GM21619 (cell line): ENCODE results near the gene PPIL4.
"Not testable (repeated sequence)": the region's sequence is repeated elsewhere in the genome, so short reads cannot be mapped to it uniquely, and the experiment has no call there.

Source experiments
- ATAC-seq: cut with Tn5 transposase; IDR thresholded peaks from one replicate; pipeline ENCODE4 v1.9.1; 2021; ENCODE audit not compliant: unreplicated experiment

Gene PPIL4

DNA sequence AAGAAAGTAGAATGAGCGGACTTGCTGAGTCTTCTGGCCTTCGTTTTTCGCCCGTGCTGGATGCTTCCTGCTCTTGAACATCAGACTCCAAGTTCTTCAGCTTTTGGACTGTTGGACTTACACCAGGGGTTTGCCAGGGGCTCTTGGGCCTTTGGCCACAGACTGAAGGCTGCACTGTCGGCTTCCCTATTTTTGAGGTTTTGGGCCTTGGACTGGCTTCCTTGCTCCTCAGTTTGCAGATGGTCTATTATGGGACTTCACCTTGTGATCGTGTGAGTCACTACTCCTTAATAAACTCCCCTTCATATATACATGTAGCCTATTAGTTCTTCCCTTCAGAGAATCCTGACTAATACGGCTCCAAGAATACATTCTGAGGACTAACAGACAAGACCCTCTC is 83.1 kb downstream of the PPIL4 start:
- ATAC-seq, result not testable (repeated sequence)

DNA sequence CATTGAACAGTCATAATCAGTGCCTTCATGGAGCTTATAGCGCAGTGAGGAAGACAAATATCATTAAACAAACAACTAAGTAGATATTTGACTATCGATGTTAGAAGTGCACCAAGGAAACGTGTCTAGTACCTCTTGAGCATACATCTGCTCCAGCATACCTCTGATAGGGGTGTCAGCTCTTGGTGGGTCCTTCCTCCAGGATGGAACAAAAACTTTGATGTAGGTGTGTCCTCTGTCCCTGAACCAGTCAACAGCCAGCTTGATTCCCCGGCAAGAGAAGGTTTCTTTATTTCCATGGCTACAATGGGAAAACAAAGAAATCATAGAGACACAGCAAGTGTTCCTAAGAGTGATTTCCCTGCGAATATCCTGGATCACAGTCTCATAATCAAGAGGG is 84.2 kb downstream of the PPIL4 start:
- ATAC-seq, result no peak

DNA sequence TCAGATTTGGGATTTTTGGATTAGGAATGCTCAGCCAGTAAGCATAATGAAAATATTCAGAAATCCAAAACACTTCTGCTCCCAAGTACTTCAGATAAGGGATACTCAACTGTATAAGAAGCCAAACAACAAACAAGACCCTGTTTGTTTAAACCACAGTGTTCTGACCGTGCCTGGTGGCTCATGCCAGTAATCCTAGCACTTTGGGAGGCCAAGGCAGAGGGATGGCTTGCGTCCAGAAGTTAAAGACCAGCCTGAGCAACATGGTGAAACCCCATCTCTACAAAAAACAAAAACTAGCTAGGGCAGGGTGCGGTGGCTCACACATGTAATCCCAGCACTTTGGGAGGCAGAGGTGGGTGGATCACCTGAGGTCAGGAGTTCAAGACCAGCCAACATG is 85.6 kb downstream of the PPIL4 start:
- ATAC-seq, result not testable (repeated sequence)

DNA sequence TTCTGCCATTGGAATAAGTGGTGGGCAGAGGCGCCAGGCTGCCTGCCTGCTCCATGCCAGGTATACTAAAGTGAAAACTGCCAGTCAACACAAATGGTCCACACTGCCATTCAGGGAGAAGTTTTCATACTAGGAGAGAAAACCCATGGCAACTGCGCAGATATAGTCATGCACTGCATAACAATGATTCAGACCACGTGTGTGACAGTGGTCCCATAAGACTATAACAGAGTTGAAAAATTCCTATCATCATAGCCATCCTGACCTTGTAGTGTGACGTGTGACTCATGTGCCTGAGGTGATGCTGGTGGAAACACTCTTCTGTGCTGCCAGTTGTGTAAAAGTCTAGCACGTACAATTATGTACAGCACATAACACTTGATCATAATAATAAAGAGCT is 86.1 kb downstream of the PPIL4 start:
- ATAC-seq, result no peak

DNA sequence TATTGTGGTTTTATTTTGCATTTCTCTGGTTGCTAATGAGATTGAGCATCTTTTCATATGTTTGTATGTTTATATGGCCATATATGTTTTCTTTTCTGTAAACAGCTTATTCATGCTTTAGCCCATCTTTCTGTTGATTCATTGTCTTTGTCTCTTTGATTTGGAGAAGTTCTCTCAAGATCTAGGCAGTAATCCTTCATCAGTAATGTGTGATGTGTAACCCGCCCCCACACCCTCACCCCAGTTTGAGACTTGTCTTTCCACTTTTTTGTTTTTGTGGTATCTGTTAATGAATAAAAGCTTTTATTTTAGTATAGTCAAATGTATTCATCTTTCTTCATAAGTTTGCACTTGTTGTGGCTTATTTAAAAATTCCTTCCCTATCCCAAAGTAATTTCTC is 87.0 kb downstream of the PPIL4 start:
- ATAC-seq, result no peak

DNA sequence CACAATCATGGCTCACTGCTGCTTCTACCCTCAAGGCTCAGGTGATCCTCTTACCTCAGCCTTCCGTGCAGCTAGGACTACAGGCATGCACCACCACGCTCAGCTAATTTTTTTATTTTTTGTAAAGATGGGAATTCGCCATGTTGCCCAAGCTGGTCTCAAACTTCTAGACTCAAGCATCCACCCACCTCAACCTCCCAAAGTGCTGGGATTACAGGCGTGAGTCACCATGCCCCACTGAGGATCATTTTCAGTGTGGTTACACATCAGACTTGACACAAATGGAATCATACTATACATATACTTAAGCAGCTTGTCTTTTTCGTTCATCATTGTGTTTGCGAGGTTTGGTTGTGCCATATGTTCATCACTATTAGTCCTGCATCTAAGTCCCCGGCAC is 87.6 kb downstream of the PPIL4 start:
- no peak for ATAC-seq

DNA sequence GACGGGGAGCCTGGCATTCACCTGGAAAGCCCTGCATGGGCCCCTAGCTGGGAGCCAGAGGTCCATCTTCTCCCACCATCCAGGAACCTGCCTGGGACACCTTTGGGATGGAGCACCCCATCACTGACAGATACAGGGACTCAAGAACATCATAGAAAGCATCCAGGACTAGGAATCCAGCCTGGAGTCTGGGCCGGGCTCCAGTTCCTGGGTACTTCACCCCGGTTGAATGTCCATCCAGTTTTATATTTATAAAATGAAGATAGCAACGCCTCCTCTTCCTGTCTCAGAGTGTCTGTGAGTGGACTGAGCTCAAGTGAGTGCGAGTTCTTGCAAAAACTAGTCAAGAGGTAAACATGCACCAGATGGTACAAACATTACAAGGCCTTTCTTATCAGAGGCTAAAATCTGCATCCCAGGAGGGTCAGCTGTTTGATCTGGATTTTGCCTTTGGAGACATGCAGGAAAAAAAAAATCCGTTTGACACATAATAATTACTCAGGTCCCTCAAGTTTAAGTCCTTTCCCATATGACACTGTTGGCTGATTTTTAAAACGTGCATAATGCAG is 88.4 kb downstream of the PPIL4 start:
- ATAC-seq, result no peak

DNA sequence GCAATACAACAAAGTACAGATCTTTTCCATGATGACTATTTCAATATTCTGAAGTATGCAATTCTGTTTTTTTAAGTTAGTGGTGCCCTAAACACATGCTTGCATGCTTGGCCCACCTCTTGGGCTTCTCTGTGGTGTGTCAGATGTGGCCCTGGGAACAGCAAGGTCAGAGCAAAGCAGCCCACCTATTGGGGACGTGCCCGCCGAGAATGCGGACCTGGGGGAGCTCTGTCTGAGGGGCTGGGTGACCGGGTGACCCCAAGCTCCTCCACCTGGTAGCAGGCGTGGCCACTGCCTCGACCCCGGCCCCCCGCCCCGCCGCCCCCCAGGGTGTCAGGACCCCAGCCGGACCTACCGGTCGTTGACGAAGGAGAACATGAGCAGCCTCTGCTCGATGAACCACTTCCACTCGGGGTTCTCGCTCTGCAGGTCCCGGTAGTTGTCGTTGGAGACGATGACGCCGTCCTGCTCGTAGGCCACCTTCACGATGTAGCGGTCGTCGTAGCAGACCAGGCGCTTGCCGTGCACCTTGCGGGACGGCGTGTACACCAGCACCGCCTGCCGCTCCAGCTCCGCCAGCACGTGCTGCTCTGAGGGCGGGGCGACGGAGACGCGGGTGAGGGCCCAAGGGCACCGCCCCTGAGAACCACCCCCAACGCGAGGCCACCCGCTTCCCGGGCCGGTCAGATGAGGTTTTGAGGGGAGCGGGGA is 89.4 kb downstream of the PPIL4 start:
- no peak for ATAC-seq

DNA sequence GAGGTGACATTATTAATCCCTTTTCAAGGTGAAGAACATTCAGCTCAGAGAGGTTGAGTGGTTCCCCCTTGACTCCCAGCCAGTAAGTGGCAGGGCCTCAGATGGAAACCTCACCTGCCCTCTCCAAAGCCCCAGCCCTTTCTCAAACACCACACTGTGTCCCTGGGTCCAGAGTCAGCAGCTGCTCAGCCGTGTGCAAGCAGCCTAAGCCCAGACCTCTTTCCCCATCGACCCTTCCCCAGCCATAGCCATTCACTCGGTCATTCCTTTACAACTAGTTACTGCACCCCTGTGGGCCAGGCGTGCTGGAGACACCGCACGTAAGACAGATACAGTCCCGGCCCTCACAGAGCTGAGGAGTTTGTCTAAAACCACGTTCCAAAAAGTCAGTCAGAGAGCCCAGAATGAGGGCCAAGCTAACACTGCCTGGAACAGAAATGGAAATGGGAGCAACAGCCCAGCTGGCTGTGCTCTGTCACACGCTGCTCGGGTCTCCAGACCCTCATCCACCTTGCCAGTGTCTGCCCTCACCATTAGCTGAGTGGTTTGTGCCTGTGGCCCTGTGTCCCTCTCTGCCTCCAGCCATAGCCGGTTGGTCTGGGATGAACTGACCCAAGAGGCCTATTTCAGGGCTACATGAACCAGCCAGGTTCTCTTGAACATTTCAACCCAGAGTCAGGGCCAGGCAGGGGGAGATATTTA is 90.7 kb downstream of the PPIL4 start:
- no peak for ATAC-seq
